Measurements from ENCODE around the gene ATP2B2.
"Not testable (repeated sequence)": the region's sequence is repeated elsewhere in the genome, so short reads cannot be mapped to it uniquely, and the experiment has no call there.

Gene ATP2B2

GRCh38 chr3:10306156-10306555 lies 199.2 kb downstream of the ATP2B2 start:
- no peak for DNase-seq
- no peak for TF ChIP-seq POLR2A (IDR thresholded peaks at IDR 0.05; ENCODE audit: low read length)
- TF ChIP-seq GATA1 (IDR thresholded peaks at IDR 0.05; ENCODE audit: low read depth, low read length) = no peak

- peak; percentile 20 to 30 for DNase-seq
- TF ChIP-seq POLR2A (IDR thresholded peaks at IDR 0.05; ENCODE audit: low read length) = no peak
- no peak for TF ChIP-seq GATA1 (IDR thresholded peaks at IDR 0.05; ENCODE audit: low read depth, low read length)
Observed at GRCh38 chr3:10305331-10305902, 200.0 kb downstream of the ATP2B2 start.

GRCh38 chr3:10304905-10305304 lies 200.5 kb downstream of the ATP2B2 start:
- TF ChIP-seq GATA1 (IDR thresholded peaks at IDR 0.05; ENCODE audit: low read depth, low read length) (no peak), POLR2A (IDR thresholded peaks at IDR 0.05; ENCODE audit: low read length) (no peak)
- no peak for DNase-seq

GRCh38 chr3:10303785-10304184 lies 201.6 kb downstream of the ATP2B2 start:
- DNase-seq = no peak
- TF ChIP-seq GATA1 (IDR thresholded peaks at IDR 0.05; ENCODE audit: low read depth, low read length) (no peak), POLR2A (IDR thresholded peaks at IDR 0.05; ENCODE audit: low read length) (no peak)

- no peak for DNase-seq
- TF ChIP-seq GATA1 (IDR thresholded peaks at IDR 0.05; ENCODE audit: low read depth, low read length) (no peak), POLR2A (IDR thresholded peaks at IDR 0.05; ENCODE audit: low read length) (no peak)
Observed at GRCh38 chr3:10303105-10303504, 202.3 kb downstream of the ATP2B2 start.

GRCh38 chr3:10300087-10300486 lies 205.3 kb downstream of the ATP2B2 start:
- no peak for DNase-seq
- TF ChIP-seq GATA1 (IDR thresholded peaks at IDR 0.05; ENCODE audit: low read depth, low read length) (no peak), POLR2A (IDR thresholded peaks at IDR 0.05; ENCODE audit: low read length) (no peak)

GRCh38 chr3:10299679-10300078 lies 205.7 kb downstream of the ATP2B2 start:
- TF ChIP-seq POLR2A (IDR thresholded peaks at IDR 0.05; ENCODE audit: low read length) = no peak
- TF ChIP-seq GATA1 (IDR thresholded peaks at IDR 0.05; ENCODE audit: low read depth, low read length) = no peak
- DNase-seq = no peak

- TF ChIP-seq GATA1 (IDR thresholded peaks at IDR 0.05; ENCODE audit: low read depth, low read length) (no peak), POLR2A (IDR thresholded peaks at IDR 0.05; ENCODE audit: low read length) (no peak)
- no peak for DNase-seq
Observed at GRCh38 chr3:10299175-10299574, 206.2 kb downstream of the ATP2B2 start.

GRCh38 chr3:10298064-10298463 lies 207.3 kb downstream of the ATP2B2 start:
- not testable (repeated sequence) for DNase-seq

GRCh38 chr3:10294030-10294586 lies 211.3 kb downstream of the ATP2B2 start:
- no peak for TF ChIP-seq POLR2A (IDR thresholded peaks at IDR 0.05; ENCODE audit: low read length)
- no peak for TF ChIP-seq GATA1 (IDR thresholded peaks at IDR 0.05; ENCODE audit: low read depth, low read length)
- DNase-seq = no peak

GRCh38 chr3:10292505-10293419 lies 212.6 kb downstream of the ATP2B2 start, which contains the start of gene GHRL:
TSS of gene GHRL (minus strand) at chr3:10292947. CDS start at chr3:10290180, 2,767 bp downstream.
- TF ChIP-seq GATA1 (IDR thresholded peaks at IDR 0.05; ENCODE audit: low read depth, low read length) = no peak
- no peak for TF ChIP-seq POLR2A (IDR thresholded peaks at IDR 0.05; ENCODE audit: low read length)
- DNase-seq = peak; percentile 35 to 53

- no peak for TF ChIP-seq POLR2A (IDR thresholded peaks at IDR 0.05; ENCODE audit: low read length)
- no peak for TF ChIP-seq GATA1 (IDR thresholded peaks at IDR 0.05; ENCODE audit: low read depth, low read length)
- DNase-seq = no peak
Observed at GRCh38 chr3:10291641-10292040, 213.7 kb downstream of the ATP2B2 start.

GRCh38 chr3:10290481-10291176 lies 214.8 kb downstream of the ATP2B2 start:
- DNase-seq = no peak
- no peak for TF ChIP-seq POLR2A (IDR thresholded peaks at IDR 0.05; ENCODE audit: low read length)
- no peak for TF ChIP-seq GATA1 (IDR thresholded peaks at IDR 0.05; ENCODE audit: low read depth, low read length)

GRCh38 chr3:10289787-10290355 lies 215.5 kb downstream of the ATP2B2 start:
- DNase-seq = no peak
- TF ChIP-seq GATA1 (IDR thresholded peaks at IDR 0.05; ENCODE audit: low read depth, low read length) (no peak), POLR2A (IDR thresholded peaks at IDR 0.05; ENCODE audit: low read length) (no peak)

Data from erythroblast (primary cell).